AG09319 (cell line): ENCODE measurements around the gene STOML1.

Experiments
- DNase-seq: peaks from one replicate; pipeline ENCODE4 v3.0.0-alpha.2; 2010; ENCODE audit warnings: low read depth; ENCODE audit errors: extremely low read depth
- CTCF ChIP-seq: IDR thresholded peaks from 2 replicates; pipeline ENCODE4 v1.5.1; 2011; ENCODE audit warnings: low read depth, mild to moderate bottlenecking, inconsistent platforms, low read length, moderate library complexity

Gene STOML1

GRCh38 chr15:74036271-74037170 lies 44.4 kb upstream of the STOML1 start:
- TF ChIP-seq CTCF = peak; percentile 70
- no peak for DNase-seq

- DNase-seq = no peak
- TF ChIP-seq CTCF = no peak
Measured at GRCh38 chr15:74035121-74036017, 43.3 kb upstream of the STOML1 start.

DNA sequence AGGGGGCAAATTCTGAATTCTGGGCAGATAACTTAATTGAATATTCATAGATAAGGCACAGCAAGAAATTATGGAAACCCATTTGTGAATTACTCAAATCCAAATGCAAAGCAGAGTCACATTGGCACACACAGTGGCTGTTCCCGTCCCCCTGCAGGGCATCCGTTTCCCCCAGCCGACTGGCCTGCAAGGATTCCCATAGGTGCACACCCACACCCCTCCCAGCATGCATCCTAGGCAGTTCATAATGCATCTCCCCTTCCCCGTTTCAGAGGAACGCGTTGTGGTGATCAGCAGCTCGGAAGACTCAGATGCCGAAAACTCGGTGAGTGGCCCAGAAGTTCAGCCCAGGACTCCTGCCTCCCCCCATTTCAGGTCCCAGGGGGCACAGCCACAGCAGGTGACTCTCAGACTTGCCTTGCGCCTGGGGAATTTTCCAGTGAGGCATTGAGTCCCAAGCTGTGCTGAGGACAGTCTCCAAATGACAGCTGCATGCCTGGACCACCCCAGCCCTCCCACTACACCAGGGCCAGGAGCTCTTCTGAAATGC lies 42.2 kb upstream of the STOML1 start:
- no peak for TF ChIP-seq CTCF
- DNase-seq = no peak

DNA sequence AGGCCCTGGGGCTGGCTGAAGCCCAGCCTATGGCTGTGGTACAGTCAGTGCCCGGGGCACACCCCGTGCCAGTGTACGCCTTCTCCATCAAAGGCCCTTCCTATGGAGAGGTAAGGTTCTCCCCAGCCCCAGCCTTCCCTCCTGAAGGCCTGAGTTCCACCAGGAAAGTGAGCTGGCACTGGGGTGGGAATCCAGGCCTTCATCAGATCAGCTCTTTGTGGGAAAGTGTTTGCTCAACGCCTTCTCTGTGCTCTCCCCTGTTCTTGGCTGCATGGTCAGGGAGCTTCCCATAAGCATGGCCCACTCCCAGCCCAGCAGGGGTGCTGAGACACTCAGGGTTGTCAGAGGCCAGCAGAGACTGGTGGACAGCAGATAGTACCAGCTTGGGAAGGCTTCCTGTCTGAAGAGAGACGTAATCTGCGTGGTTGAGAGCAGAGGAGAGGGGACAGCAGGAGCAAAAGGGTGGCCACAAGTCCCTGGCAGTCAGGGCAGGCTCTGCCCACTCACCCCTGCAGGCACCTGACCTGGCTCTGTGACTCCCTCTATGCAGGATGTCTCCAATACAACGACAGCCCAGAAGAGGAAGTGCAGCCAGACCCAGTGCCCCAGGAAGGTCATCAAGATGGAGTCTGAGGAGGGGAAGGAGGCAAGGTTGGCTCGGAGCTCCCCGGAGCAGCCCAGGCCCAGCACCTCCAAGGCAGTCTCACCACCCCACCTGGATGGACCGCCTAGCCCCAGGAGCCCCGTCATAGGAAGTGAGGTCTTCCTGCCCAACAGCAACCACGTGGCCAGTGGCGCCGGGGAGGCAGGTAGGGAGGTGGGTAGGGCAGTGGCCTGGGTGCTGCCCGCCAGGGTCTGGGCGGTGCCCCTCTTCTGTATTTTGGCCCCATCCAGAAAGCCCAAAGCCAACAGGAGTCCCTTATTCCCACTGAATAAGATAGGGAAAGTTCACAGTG lies 40.8 kb upstream of the STOML1 start:
- DNase-seq = no peak
- no peak for TF ChIP-seq CTCF

GRCh38 chr15:74032046-74032445 lies 40.0 kb upstream of the STOML1 start:
- TF ChIP-seq CTCF = no peak
- no peak for DNase-seq

DNA sequence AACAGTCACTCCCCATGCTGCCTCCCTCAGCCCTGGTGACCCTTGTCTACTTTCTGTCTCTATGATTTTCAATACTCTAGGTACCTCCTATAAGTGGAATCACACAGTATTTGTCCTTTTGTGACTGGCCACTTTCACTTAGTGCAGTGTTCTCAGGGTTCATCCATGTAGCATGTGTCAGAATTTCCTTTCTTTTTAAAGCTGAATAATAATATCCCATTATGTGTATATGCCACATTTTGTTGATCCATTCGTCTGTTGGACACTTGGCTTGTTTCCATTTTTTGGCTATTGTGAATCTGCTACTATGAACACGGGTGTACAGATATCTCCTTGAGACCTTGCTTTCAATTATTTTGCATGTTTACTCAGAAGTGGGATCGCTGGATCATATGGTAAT lies 36.6 kb upstream of the STOML1 start:
- TF ChIP-seq CTCF = no peak
- no peak for DNase-seq
